Retinal pigment epithelial cell (primary cell): ENCODE results near the gene MBOAT1.

Experiments used
- DNase-seq: peaks from one replicate; pipeline ENCODE4 v3.0.0-alpha.2; 2010; ENCODE audit warnings: low read depth
- H3K4me3 ChIP-seq: 2 replicates; pipeline ENCODE4 v1.5.1; 2011; ENCODE audit warnings: mild to moderate bottlenecking, low read length, control low read depth, moderate library complexity
- TF ChIP-seq, protein P1 (sequence below): conservative IDR thresholded peaks from 2 replicates; pipeline ENCODE4 v1.5.1; 2011; ENCODE audit warnings: low read depth, low read length, control low read depth, inconsistent platforms

Gene MBOAT1

DNA sequence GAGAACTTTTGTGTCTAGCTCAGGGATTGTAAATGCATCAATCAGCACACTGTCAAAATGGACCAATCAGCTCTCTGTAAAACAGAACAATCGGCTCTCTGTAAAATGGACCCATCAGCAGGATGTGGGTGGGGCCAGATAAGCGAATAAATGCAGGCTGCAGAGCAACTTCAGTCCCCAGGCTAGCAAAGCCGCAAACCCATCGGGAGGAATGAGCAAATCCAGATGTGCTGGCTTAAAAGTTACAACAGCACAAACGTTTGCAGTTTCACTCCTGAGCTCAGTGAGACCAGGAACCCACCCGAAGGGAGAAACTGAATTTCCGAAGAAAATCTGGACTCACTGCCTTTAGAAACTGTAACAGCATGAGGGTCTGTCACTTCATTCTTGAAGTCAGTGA is 21.9 kb upstream of the MBOAT1 start:
- TF ChIP-seq, protein P1, sequence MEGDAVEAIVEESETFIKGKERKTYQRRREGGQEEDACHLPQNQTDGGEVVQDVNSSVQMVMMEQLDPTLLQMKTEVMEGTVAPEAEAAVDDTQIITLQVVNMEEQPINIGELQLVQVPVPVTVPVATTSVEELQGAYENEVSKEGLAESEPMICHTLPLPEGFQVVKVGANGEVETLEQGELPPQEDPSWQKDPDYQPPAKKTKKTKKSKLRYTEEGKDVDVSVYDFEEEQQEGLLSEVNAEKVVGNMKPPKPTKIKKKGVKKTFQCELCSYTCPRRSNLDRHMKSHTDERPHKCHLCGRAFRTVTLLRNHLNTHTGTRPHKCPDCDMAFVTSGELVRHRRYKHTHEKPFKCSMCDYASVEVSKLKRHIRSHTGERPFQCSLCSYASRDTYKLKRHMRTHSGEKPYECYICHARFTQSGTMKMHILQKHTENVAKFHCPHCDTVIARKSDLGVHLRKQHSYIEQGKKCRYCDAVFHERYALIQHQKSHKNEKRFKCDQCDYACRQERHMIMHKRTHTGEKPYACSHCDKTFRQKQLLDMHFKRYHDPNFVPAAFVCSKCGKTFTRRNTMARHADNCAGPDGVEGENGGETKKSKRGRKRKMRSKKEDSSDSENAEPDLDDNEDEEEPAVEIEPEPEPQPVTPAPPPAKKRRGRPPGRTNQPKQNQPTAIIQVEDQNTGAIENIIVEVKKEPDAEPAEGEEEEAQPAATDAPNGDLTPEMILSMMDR: no peak
- H3K4me3 ChIP-seq: no peak overlapping the region
- no peak for DNase-seq

DNA sequence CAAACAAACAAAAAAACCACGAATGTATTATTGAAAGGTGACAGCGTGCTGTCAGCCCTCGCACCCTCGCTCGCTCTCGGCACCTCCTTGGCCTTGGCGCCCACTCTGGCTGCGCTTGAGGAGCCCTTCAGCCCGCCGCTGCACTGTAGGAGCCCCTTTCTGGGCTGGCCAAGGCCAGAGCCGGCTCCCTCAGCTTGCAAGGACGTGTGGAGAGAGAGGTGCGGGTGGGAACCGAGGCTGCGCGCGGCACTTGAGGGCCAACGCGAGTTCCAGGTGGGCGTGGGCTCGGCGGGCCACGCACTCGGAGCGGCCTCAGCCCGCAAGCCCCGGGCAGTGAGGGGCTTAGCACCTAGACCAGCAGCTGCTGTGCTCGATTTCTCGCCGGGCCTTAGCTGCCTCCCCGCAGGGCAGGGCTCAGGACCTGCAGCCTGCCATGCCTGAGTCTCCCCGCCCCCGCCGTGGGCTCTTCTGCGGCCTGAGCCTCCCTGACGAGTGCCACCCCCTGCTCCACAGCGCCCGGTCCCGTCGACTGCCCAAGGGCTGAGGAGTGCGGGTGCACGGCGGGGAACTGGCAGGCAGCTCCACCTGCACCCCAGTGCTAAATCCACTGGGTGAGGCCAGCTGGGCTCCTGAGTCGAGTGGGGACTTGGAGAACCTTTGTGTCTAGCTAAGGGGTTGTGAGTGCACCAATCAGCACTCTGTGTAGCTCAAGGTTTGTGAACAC is 20.9 kb upstream of the MBOAT1 start:
- no peak for DNase-seq
- TF ChIP-seq, protein P1: no peak
- H3K4me3 ChIP-seq: no peak overlapping the region

DNA sequence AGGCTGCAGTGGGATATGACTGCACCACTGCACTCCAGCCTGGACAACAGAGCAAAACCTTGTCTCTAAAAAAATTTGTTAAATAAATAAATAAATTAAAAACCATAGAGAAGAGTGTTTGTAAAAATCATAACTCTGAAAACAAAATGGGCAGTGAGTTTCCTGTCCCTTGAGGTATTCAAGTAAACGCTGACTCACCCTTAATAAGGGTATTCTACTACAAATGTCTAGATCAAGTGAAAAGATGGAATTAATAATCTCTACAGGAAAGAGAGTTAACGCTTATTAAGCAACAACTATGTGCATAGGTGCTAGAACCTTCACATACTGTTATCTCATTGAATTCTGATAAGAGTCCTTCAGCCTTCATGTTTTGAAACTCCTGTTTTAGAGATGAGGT is 19.9 kb upstream of the MBOAT1 start:
- DNase-seq: no peak
- no peak overlapping the region for H3K4me3 ChIP-seq
- TF ChIP-seq, protein P1: no peak

DNA sequence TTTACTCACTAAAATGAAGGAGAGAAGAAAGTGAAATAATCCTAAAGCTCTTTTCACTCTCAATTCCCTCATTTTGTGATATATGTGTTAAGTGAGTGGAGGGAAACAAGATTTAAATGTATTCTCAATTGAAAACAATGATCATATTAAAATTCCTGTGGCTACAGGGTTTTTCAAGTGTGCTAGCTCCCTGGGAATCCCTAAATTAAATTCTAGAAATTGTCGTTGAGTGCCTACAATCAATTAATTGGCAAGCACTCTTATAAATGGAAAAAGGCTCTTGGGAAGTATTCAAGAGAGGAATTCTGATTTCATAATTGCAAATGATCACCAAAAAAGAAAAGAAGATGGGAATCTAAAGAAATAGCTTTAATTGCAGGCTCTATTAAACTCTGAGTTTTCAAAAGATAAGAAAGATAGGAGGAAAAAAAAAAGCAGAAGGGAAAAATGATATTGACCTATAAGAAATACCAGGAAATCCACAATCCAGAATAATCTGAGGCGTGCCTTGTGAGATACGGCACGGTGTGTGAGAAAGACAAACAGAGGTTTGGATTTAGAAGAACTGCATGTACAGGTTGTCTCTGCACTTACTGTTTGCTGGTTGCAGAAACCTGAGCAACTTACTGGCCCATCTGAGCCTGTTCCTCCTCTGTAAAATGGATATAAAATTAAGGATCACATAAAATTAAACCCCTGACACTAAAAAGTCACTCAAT is 18.3 kb upstream of the MBOAT1 start:
- no peak for DNase-seq
- no peak overlapping the region for H3K4me3 ChIP-seq
- TF ChIP-seq, protein P1: no peak

DNA sequence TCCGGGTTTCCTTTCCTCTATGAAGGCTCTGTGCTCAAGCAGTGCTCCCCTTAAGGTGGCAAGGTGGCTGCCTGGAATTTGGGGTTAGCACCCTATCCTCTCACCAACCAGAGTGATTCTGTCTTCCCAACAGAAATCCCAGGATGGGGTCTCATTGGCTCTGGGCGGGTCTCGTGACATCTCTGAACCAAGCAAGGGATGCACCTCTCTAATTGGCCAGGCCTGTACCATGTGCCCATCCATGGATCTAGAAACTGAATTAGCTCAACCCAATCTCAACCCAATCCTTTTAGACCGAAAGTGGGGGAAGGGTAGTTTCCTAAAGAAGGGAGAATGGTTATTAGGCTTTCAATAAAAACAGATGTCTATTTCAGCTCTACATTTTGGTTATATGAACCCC is 17.6 kb upstream of the MBOAT1 start:
- TF ChIP-seq, protein P1: no peak
- H3K4me3 ChIP-seq: no peak overlapping the region
- no peak for DNase-seq

DNA sequence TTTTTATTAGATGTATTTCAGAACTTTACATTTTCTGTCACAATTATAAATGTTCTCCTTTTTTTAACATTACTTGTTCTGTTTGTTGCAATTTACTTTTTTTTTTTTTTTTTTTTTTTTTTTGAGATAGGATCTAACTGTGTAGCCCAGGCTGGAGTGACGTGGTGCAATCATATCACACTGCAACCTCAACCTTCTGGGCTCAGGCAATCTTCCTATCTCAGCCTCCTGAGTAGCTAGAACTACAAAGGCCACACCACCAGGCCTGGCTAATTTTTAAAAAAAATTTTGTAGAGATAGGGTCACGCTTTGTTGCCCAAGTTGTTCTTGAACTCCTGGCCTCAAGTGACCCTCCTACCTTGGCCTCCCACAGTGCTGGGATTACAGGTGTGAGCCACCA is 15.1 kb upstream of the MBOAT1 start:
- no peak for DNase-seq
- TF ChIP-seq, protein P1: no peak
- H3K4me3 ChIP-seq: no peak overlapping the region

DNA sequence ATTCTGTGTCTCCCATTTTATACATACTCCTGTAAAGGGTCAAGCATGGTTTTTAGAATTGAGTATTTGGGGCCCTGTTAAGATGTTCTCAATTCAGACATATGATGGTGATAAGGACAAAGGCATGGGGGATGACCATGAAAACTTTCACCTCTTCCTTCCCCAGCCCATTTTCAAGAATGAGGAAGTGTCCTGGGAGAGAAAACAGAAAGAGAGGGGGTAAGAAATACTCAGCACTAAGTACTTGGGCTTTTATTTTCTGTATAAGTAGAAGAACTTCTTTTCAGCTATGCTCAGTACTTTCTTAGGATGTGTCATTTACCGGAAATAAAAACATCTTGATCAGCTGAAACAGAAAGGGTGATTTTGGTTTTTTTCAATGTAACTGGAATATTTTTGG is 10.9 kb upstream of the MBOAT1 start:
- TF ChIP-seq, protein P1: no peak

More for the DNA sequence above, 10.9 kb upstream of the MBOAT1 start:
- H3K4me3 ChIP-seq: no peak overlapping the region
- DNase-seq: no peak
